Adrenal gland (tissue), 5 donors: ENCODE measurements around the gene DESI2.

Experiments used
- POLR2A ChIP-seq, 2 donors: fragments of 450-650 bp; IDR thresholded peaks; one replicate each; pipeline ENCODE4 v1.6.1; 2017; ENCODE audit warnings: antibody characterized with exemption in 2 of 2, mild to moderate bottlenecking in 2 of 2, moderate library complexity in 1 of 2
- TF ChIP-seq, protein P1 (sequence below), 6 experiments: fragments of 450-650 bp in 4 of 6; fragments of 200-600 bp in 2 of 6; sonication (generic) in 1 of 6; IDR thresholded peaks; 1 replicate in 5 of 6; 2 replicates in 1 of 6; pipeline versions ENCODE4 v1.5.1 to v1.8.0; 2016 to 2021; ENCODE audit warnings: antibody characterized with exemption in 6 of 6, mild to moderate bottlenecking in 2 of 6, moderate library complexity in 1 of 6
- donor health status: DM: no; HTN: no; CAD: no.

GRCh38 chr1:244674446-244674845 is 21.5 kb downstream of the DESI2 start:
- TF ChIP-seq, protein P1, sequence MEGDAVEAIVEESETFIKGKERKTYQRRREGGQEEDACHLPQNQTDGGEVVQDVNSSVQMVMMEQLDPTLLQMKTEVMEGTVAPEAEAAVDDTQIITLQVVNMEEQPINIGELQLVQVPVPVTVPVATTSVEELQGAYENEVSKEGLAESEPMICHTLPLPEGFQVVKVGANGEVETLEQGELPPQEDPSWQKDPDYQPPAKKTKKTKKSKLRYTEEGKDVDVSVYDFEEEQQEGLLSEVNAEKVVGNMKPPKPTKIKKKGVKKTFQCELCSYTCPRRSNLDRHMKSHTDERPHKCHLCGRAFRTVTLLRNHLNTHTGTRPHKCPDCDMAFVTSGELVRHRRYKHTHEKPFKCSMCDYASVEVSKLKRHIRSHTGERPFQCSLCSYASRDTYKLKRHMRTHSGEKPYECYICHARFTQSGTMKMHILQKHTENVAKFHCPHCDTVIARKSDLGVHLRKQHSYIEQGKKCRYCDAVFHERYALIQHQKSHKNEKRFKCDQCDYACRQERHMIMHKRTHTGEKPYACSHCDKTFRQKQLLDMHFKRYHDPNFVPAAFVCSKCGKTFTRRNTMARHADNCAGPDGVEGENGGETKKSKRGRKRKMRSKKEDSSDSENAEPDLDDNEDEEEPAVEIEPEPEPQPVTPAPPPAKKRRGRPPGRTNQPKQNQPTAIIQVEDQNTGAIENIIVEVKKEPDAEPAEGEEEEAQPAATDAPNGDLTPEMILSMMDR (IDR thresholded peaks at IDR 0.05), result no peak
- TF ChIP-seq POLR2A (IDR thresholded peaks at IDR 0.05), result no peak
